Neuronal stem cell (in vitro differentiated cells): Measurements from ENCODE around the gene ZMYM4.

Experiments
- DNase-seq: peaks from one replicate; pipeline ENCODE4 v3.0.0-alpha.2; 2013; ENCODE audit warnings: low spot score
- H2AFZ ChIP-seq: one replicate; pipeline ENCODE4 v1.6.1; 2013; ENCODE audit warnings: mild to moderate bottlenecking, low read length, inconsistent platforms
- H2AK5ac ChIP-seq: 2 replicates; pipeline ENCODE4 v1.6.1; 2013; ENCODE audit warnings: low read depth, mild to moderate bottlenecking, inconsistent platforms, low read length, moderate library complexity, mixed read lengths
- H2BK120ac ChIP-seq: 2 replicates; pipeline ENCODE4 v1.6.1; 2013; ENCODE audit warnings: low read depth, mild to moderate bottlenecking, inconsistent platforms, low read length, moderate library complexity, mixed read lengths
- H2BK12ac ChIP-seq: one replicate; pipeline ENCODE4 v1.6.1; 2013; ENCODE audit warnings: low read length, inconsistent platforms
- H2BK15ac ChIP-seq: 2 replicates; pipeline ENCODE4 v1.6.1; 2013; ENCODE audit warnings: mild to moderate bottlenecking, low read length, inconsistent platforms, mixed read lengths
- H2BK5ac ChIP-seq: one replicate; pipeline ENCODE4 v1.6.1; 2013; ENCODE audit warnings: inconsistent platforms, mild to moderate bottlenecking, low read length, moderate library complexity
- H3K14ac ChIP-seq: one replicate; pipeline ENCODE4 v1.6.1; 2013; ENCODE audit warnings: low read length, inconsistent platforms
- H3K18ac ChIP-seq: 2 replicates; pipeline ENCODE4 v1.6.1; 2013; ENCODE audit warnings: low read length, inconsistent platforms
- H3K23ac ChIP-seq: 2 replicates; pipeline ENCODE4 v1.6.1; 2013; ENCODE audit warnings: low read depth, mild to moderate bottlenecking, mixed read lengths, low read length, inconsistent platforms; ENCODE audit not compliant: poor library complexity
- H3K27ac ChIP-seq: replicated peaks from 3 replicates; pipeline ENCODE4 v1.5.1; 2013; ENCODE audit warnings: low read length, inconsistent platforms
- H3K27me3 ChIP-seq, 3 experiments: 2 replicates each; pipeline ENCODE4 v1.6.1; 2013; ENCODE audit warnings: low read length in 3 of 3, mild to moderate bottlenecking in 2 of 3, inconsistent platforms in 1 of 3, low read depth in 1 of 3, mixed read lengths in 1 of 3, moderate library complexity in 1 of 3; ENCODE audit not compliant: control insufficient read depth in 3 of 3, insufficient read depth in 3 of 3
- H3K36me3 ChIP-seq, 2 donors: replicated peaks in 1 of 2; 2 replicates each; pipeline ENCODE4 v1.6.1; 2013; ENCODE audit warnings: low read length in 2 of 2; ENCODE audit not compliant: control insufficient read depth in 2 of 2, insufficient read depth in 2 of 2
- H3K4ac ChIP-seq: 2 replicates; pipeline ENCODE4 v1.6.1; 2013; ENCODE audit warnings: inconsistent platforms, mild to moderate bottlenecking, low read length, moderate library complexity
- H3K4me1 ChIP-seq, 2 donors: 1 replicate in 1 of 2; 2 replicates in 1 of 2; pipeline ENCODE4 v1.6.1; 2013; ENCODE audit warnings: low read length in 2 of 2, low read depth in 1 of 2; ENCODE audit not compliant: control insufficient read depth in 2 of 2, insufficient read depth in 1 of 2
- H3K4me2 ChIP-seq: one replicate; pipeline ENCODE4 v1.6.1; 2013; ENCODE audit warnings: mild to moderate bottlenecking, low read length, inconsistent platforms; ENCODE audit not compliant: insufficient read depth, poor library complexity, severe bottlenecking
- H3K4me3 ChIP-seq, 2 donors: 2 replicates each; pipeline ENCODE4 v1.5.1; 2013; ENCODE audit warnings: low read length in 2 of 2, mild to moderate bottlenecking in 2 of 2, inconsistent platforms in 1 of 2, moderate library complexity in 1 of 2
- H3K79me1 ChIP-seq: one replicate; pipeline ENCODE4 v1.6.1; 2013; ENCODE audit warnings: low read depth, mild to moderate bottlenecking, inconsistent platforms, low read length, moderate library complexity
- H3K9ac ChIP-seq: one replicate; pipeline ENCODE4 v1.6.1; 2013; ENCODE audit warnings: mild to moderate bottlenecking, low read depth, low read length, inconsistent platforms; ENCODE audit not compliant: poor library complexity
- H3K9me3 ChIP-seq, 2 donors: replicated peaks in 1 of 2; 2 replicates each; pipeline versions ENCODE3 to v1.6.1; 2013; ENCODE audit warnings: low read length in 2 of 2, mild to moderate bottlenecking in 2 of 2, inconsistent platforms in 1 of 2, low read depth in 1 of 2, mixed read lengths in 1 of 2, moderate library complexity in 1 of 2; ENCODE audit not compliant: control insufficient read depth in 2 of 2, insufficient read depth in 1 of 2
- H4K8ac ChIP-seq: one replicate; pipeline ENCODE4 v1.6.1; 2013; ENCODE audit warnings: low read depth, mild to moderate bottlenecking, inconsistent platforms, low read length, moderate library complexity
- H4K91ac ChIP-seq: one replicate; pipeline ENCODE4 v1.6.1; 2013; ENCODE audit warnings: low read length, low read depth, mild to moderate bottlenecking, inconsistent platforms; ENCODE audit not compliant: poor library complexity
- WGBS, 2 donors: extraction: QIAGEN DNeasy Blood & Tissue Kit; methylation state at CpG; one replicate each; pipeline ENCODE4 v1.1.7; 2013; ENCODE audit warnings: missing lambda C conversion rate in 2 of 2, mixed read lengths in 1 of 2; ENCODE audit not compliant: insufficient read length in 2 of 2, insufficient replicate concordance in 1 of 2; ENCODE audit errors: extremely low coverage in 2 of 2; 5-methylcytosine and 5-hydroxymethylcytosine counted together

ZMYM4 gene

GRCh38 chr1:35350872-35351271 lies 82.4 kb downstream of the ZMYM4 start:
- Histone ChIP-seq H2AFZ (no peak overlapping the region), H3K14ac (no peak overlapping the region), H3K4me1 (no peaks in the 10 kb centered on the region), H4K91ac (no peak overlapping the region), H3K36me3 (peaks cover 0 to 16% of the 10 kb centered on the region in 2 donors), H3K4me3 (peak overlapping the region in 1 of 2 donors; percentile 39), H3K27me3 (no peaks in the 10 kb centered on the region), H2BK12ac (no peak overlapping the region), H3K79me1 (peaks cover 2% of the 10 kb centered on the region), H3K18ac (no peak overlapping the region), H2AK5ac (no peak overlapping the region), H3K23ac (no peak overlapping the region), H3K9ac (no peak overlapping the region), H2BK5ac (no peak overlapping the region), H3K9me3 (peaks cover 0 to under 1% of the 10 kb centered on the region in 2 donors), H2BK15ac (no peak overlapping the region), H4K8ac (no peak overlapping the region), H3K4ac (no peak overlapping the region), H2BK120ac (no peak overlapping the region), H3K4me2 (no peak overlapping the region), H3K27ac (peak overlapping the region; percentile 8)
- no peak for DNase-seq
- WGBS, 2 donors, result no CpG with 5 or more reads among the region's 6 CpGs

GRCh38 chr1:35359995-35360394 lies 91.5 kb downstream of the ZMYM4 start:
- Histone ChIP-seq H2BK5ac (no peak overlapping the region), H2BK120ac (no peak overlapping the region), H4K91ac (no peak overlapping the region), H2AFZ (no peak overlapping the region), H3K4me3 (no peak overlapping the region), H2BK12ac (no peak overlapping the region), H3K79me1 (no peaks in the 10 kb centered on the region), H3K4me2 (no peak overlapping the region), H3K27ac (no peak overlapping the region), H3K36me3 (peaks cover 0 to 81% of the 10 kb centered on the region in 2 donors), H2AK5ac (no peak overlapping the region), H3K9me3 (no peaks in the 10 kb centered on the region), H3K18ac (no peak overlapping the region), H3K4ac (no peak overlapping the region), H2BK15ac (no peak overlapping the region), H3K14ac (no peak overlapping the region), H4K8ac (no peak overlapping the region), H3K4me1 (no peaks in the 10 kb centered on the region), H3K23ac (no peak overlapping the region), H3K9ac (no peak overlapping the region), H3K27me3 (no peaks in the 10 kb centered on the region)
- DNase-seq, result no peak

GRCh38 chr1:35361638-35362037 lies 93.1 kb downstream of the ZMYM4 start:
- H2BK5ac ChIP-seq, result no peak overlapping the region
- no peak overlapping the region for H3K4ac ChIP-seq
- H3K4me1 ChIP-seq, result no peaks in the 10 kb centered on the region
- H3K14ac ChIP-seq, result no peak overlapping the region
- H3K4me3 ChIP-seq, result no peak overlapping the region
- no peak overlapping the region for H2AFZ ChIP-seq
- no peak overlapping the region for H4K91ac ChIP-seq
- no CpG with 5 or more reads among the region's 3 CpGs for WGBS, 2 donors
- no peak overlapping the region for H3K23ac ChIP-seq
- no peak overlapping the region for H3K9ac ChIP-seq
- H3K18ac ChIP-seq, result no peak overlapping the region
- no peaks in the 10 kb centered on the region for H3K27me3 ChIP-seq
- peaks cover 0 to 87% of the 10 kb centered on the region in 2 donors for H3K36me3 ChIP-seq
- no peak for DNase-seq
- H2BK15ac ChIP-seq, result no peak overlapping the region
- no peak overlapping the region for H2BK12ac ChIP-seq
- no peak overlapping the region for H2BK120ac ChIP-seq
- no peak overlapping the region for H4K8ac ChIP-seq
- no peak overlapping the region for H3K4me2 ChIP-seq
- no peaks in the 10 kb centered on the region for H3K9me3 ChIP-seq
- H3K27ac ChIP-seq, result no peak overlapping the region
- H2AK5ac ChIP-seq, result no peak overlapping the region
- no peaks in the 10 kb centered on the region for H3K79me1 ChIP-seq

- Histone ChIP-seq H3K23ac (no peak overlapping the region), H3K4me3 (no peak overlapping the region), H2BK15ac (no peak overlapping the region), H3K9ac (no peak overlapping the region), H3K9me3 (no peaks in the 10 kb centered on the region), H3K4me1 (no peaks in the 10 kb centered on the region), H2BK12ac (no peak overlapping the region), H4K91ac (no peak overlapping the region), H3K79me1 (no peaks in the 10 kb centered on the region), H4K8ac (no peak overlapping the region), H3K4ac (no peak overlapping the region), H3K27ac (no peak overlapping the region), H2BK5ac (no peak overlapping the region), H3K27me3 (no peaks in the 10 kb centered on the region), H3K14ac (no peak overlapping the region), H2BK120ac (no peak overlapping the region), H3K36me3 (peaks cover 0 to 69% of the 10 kb centered on the region in 2 donors), H3K4me2 (no peak overlapping the region), H2AK5ac (no peak overlapping the region), H2AFZ (no peak overlapping the region), H3K18ac (no peak overlapping the region)
- no peak for DNase-seq
- WGBS, 2 donors, result no CpG with 5 or more reads among the region's 3 CpGs
Measured at GRCh38 chr1:35364741-35365140, 96.2 kb downstream of the ZMYM4 start.
